ENCODE measurements around the gene MPPED2. TPM values are rescaled to one million over a fixed set of nuclear protein-coding genes. Genes with fewer than 3 reads are reported as not detected.

The MPPED2 gene
- total RNA-seq, 4 donors from 2014 or later: 0.51 to 19.5 (median 9.3) TPM

- no peak for DNase-seq
- TF ChIP-seq POLR2A (IDR thresholded peaks at IDR 0.05) (no peak), CTCF (IDR thresholded peaks at IDR 0.05) (no peak)
- H3K27me3 ChIP-seq: no peaks in the 10 kb centered on the region
- no peak overlapping the region for H3K27ac ChIP-seq
- intact Hi-C loops (cut with DNase I; ENCODE audit: low total_unique reads): no loop called here
- no peak overlapping the region for H3K4me3 ChIP-seq
- H3K36me3 ChIP-seq: no peaks in the 10 kb centered on the region
- H3K9me3 ChIP-seq: no peaks in the 10 kb centered on the region
- H3K4me1 ChIP-seq: no peaks in the 10 kb centered on the region
These were observed 197.2 kb downstream of the MPPED2 start for GRCh38 chr11:30388957-30389356.

- no peaks in the 10 kb centered on the region for H3K36me3 ChIP-seq
- H3K9me3 ChIP-seq: no peaks in the 10 kb centered on the region
- intact Hi-C loops (cut with DNase I; ENCODE audit: low total_unique reads): no loop called here
- H3K27me3 ChIP-seq: no peaks in the 10 kb centered on the region
- no peak overlapping the region for H3K27ac ChIP-seq
- TF ChIP-seq CTCF (IDR thresholded peaks at IDR 0.05) (no peak), POLR2A (IDR thresholded peaks at IDR 0.05) (no peak)
- no peaks in the 10 kb centered on the region for H3K4me1 ChIP-seq
- no peak overlapping the region for H3K4me3 ChIP-seq
- DNase-seq: no peak
These were observed 198.0 kb downstream of the MPPED2 start for GRCh38 chr11:30387891-30388861.

DNA sequence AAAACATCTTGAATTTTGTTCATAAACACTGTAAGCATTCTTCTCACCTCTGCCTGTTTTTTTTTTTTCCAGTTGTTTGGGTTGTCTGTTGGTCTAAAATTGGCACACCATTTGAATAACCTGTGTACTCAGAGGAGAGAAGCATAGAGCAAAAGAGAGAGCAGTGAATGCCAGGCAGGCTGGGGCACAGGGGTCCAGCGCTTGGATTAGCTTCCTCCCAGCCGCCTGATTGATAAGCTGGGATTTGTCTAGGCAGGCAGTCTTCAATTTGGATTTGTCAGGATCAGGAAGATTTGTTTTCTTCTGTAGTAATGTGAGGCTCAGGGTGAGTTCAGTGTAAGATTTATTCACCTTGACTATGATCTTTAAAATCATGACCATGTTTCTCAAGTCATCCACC, 204.3 kb downstream of the MPPED2 start:
- Histone ChIP-seq H3K4me1 (no peaks in the 10 kb centered on the region), H3K4me3 (no peak overlapping the region), H3K27ac (no peak overlapping the region), H3K9me3 (no peaks in the 10 kb centered on the region), H3K27me3 (no peaks in the 10 kb centered on the region), H3K36me3 (no peaks in the 10 kb centered on the region)
- DNase-seq: no peak
- intact Hi-C loops (cut with DNase I; ENCODE audit: low total_unique reads): no loop called here
- no peak for TF ChIP-seq POLR2A (IDR thresholded peaks at IDR 0.05)
- TF ChIP-seq CTCF (IDR thresholded peaks at IDR 0.05): no peak

GRCh38 chr11:30380846-30381245, 205.3 kb downstream of the MPPED2 start:
- no peaks in the 10 kb centered on the region for H3K36me3 ChIP-seq
- H3K4me3 ChIP-seq: no peak overlapping the region
- no peaks in the 10 kb centered on the region for H3K4me1 ChIP-seq
- H3K9me3 ChIP-seq: no peaks in the 10 kb centered on the region
- no peak for DNase-seq
- no peaks in the 10 kb centered on the region for H3K27me3 ChIP-seq
- intact Hi-C loops (cut with DNase I; ENCODE audit: low total_unique reads): no loop called here
- no peak overlapping the region for H3K27ac ChIP-seq
- TF ChIP-seq POLR2A (IDR thresholded peaks at IDR 0.05) (no peak), CTCF (IDR thresholded peaks at IDR 0.05) (no peak)

- intact Hi-C loops (cut with DNase I; ENCODE audit: low total_unique reads): no loop called here
- Histone ChIP-seq H3K4me3 (no peak overlapping the region), H3K27me3 (no peaks in the 10 kb centered on the region), H3K27ac (no peak overlapping the region), H3K4me1 (no peaks in the 10 kb centered on the region), H3K9me3 (no peaks in the 10 kb centered on the region), H3K36me3 (no peaks in the 10 kb centered on the region)
- no peak for DNase-seq
- no peak for TF ChIP-seq CTCF (IDR thresholded peaks at IDR 0.05)
- no peak for TF ChIP-seq POLR2A (IDR thresholded peaks at IDR 0.05)
These were observed 208.8 kb downstream of the MPPED2 start for GRCh38 chr11:30377347-30377746.
